GM19238 (cell line): ENCODE measurements around the gene CAPN11.
"Not testable (repeated sequence)": the region's sequence is repeated elsewhere in the genome, so short reads cannot be mapped to it uniquely, and the experiment has no call there.

Source experiments
- DNase-seq: peaks from one replicate; pipeline ENCODE4 v3.0.0; 2011; ENCODE audit warnings: low spot score; ENCODE audit not compliant: insufficient read length

Gene CAPN11

GRCh38 chr6:44180886-44181285, 22.3 kb downstream of the CAPN11 start:
- no peak for DNase-seq

- DNase-seq, result not testable (repeated sequence)
Measured at GRCh38 chr6:44181784-44182183, 23.2 kb downstream of the CAPN11 start.

- DNase-seq, result no peak
Measured at GRCh38 chr6:44182911-44183390, 24.3 kb downstream of the CAPN11 start.

GRCh38 chr6:44183783-44184182, 25.2 kb downstream of the CAPN11 start:
- no peak for DNase-seq

GRCh38 chr6:44185356-44185755, 26.7 kb downstream of the CAPN11 start:
- DNase-seq, result not testable (repeated sequence)

- DNase-seq, result no peak
Measured at GRCh38 chr6:44185953-44186634, 27.5 kb downstream of the CAPN11 start.

- no peak for DNase-seq
Measured at GRCh38 chr6:44186635-44187025, 28.0 kb downstream of the CAPN11 start.

- no peak for DNase-seq
Measured at GRCh38 chr6:44188819-44189218, 30.2 kb downstream of the CAPN11 start.

- DNase-seq, result no peak
Measured at GRCh38 chr6:44189257-44189656, 30.6 kb downstream of the CAPN11 start.

- DNase-seq, result no peak
Measured at GRCh38 chr6:44190715-44191114, 32.1 kb downstream of the CAPN11 start.

GRCh38 chr6:44192428-44193041, 33.9 kb downstream of the CAPN11 start:
- no peak for DNase-seq

- no peak for DNase-seq
Measured at GRCh38 chr6:44193307-44193910, 34.8 kb downstream of the CAPN11 start.

- no peak for DNase-seq
Measured at GRCh38 chr6:44194326-44194725, 35.7 kb downstream of the CAPN11 start.

GRCh38 chr6:44196351-44196750, 37.7 kb downstream of the CAPN11 start:
- not testable (repeated sequence) for DNase-seq

- no peak for DNase-seq
Measured at GRCh38 chr6:44198684-44199083, 40.1 kb downstream of the CAPN11 start.

- no peak for DNase-seq
Measured at GRCh38 chr6:44199883-44200282, 41.3 kb downstream of the CAPN11 start.

GRCh38 chr6:44201200-44201599, 42.6 kb downstream of the CAPN11 start:
- DNase-seq, result no peak

- no peak for DNase-seq
Measured at GRCh38 chr6:44201638-44202303, 43.2 kb downstream of the CAPN11 start.

GRCh38 chr6:44202332-44202971, 43.8 kb downstream of the CAPN11 start:
- DNase-seq, result no peak

GRCh38 chr6:44202972-44203750, 44.5 kb downstream of the CAPN11 start:
- no peak for DNase-seq

GRCh38 chr6:44203955-44204354, 45.3 kb downstream of the CAPN11 start:
- no peak for DNase-seq
